HG03196 (cell line): ENCODE measurements around the gene ZNF791.
"Not testable (repeated sequence)": the region's sequence is repeated elsewhere in the genome, so short reads cannot be mapped to it uniquely, and the experiment has no call there.

Experiments used
- ATAC-seq: cut with Tn5 transposase; IDR thresholded peaks from one replicate; pipeline ENCODE4 v1.9.1; 2021; ENCODE audit not compliant: unreplicated experiment

Gene ZNF791

DNA sequence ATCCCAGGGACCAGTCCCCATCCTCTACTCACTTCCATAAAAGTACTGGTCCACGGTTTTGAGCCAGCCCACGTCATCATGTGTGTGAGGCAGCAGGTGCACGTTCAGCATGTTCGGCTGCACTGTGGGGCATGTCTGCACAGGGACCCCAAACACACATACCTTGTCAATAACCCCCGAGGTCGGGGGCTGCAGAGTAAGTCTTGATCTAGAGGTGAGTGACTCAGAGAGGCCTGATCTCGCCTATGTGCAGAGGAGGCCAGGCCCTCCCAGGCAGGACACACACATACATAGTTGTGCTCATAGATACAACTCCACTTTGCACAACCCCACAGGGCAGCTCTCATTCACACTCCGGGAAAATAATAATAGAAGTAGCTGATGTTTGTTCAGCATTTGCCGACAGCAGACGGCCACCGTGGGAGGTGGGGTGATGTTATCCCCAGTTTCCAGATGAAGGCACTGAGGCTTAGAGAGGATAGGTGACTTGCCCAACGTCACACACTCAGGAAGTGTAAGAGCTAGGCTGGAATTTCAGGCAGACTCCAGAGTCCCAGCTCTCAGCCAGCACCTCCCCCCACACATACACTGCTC lies 55.0 kb downstream of the ZNF791 start:
- no peak for ATAC-seq

- peak; percentile 41 for ATAC-seq
These were observed 55.7 kb downstream of the ZNF791 start, which contains the start of the genes MAN2B1 and WDR83 for GRCh38 chr19:12666265-12667048. Gene MAN2B1 (minus strand): TSS chr19:12666742. CDS start chr19:12666701, 41 bp downstream. Gene WDR83 (plus strand): TSS chr19:12666807. CDS start chr19:12669791, 2,984 bp downstream.

DNA sequence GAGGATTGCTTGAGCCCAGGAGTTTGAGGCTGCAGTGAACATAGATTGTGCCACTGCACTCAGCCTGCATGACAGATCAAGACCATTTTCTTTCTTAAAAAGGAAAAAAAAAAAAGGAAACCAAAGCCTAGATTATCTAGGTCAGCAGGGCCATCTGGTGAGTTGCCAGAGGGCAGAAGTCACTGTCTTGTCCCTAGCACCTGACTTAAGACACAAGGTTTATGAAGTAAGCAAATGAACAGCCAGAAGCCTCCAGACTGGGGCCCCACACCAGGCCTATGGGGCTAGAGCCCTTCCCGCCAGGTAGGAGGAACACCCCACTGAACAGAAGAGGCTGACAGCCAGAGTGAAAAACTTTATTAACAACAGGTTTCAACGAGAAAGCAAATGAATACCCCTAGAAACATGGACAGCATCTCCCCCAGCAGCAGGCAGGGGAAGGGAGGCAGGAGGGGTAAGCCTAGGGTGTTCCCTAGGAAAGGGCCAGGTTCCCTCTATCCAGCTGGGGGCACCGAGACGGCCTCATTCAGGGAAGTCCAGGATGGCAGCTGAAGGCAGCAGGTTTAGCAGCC lies 57.1 kb downstream of the ZNF791 start:
- no peak for ATAC-seq

GRCh38 chr19:12668346-12668745 lies 57.6 kb downstream of the ZNF791 start:
- no peak for ATAC-seq

DNA sequence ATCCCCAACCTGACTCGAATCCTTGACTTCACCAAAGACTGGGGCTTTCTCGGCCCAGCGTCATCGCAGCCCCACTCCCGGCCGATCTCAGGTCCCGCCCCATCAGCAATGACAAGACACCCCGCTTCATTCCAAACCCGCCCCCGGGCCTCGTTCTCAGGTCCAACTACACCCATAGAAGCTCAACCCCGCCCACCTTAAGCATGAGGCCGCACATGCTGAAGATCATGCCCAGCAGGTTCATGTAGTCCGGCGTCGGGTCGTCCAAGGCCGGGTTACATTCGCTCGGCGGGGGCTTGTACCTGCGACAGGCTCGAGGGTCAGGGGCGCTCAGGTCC lies 58.2 kb downstream of the ZNF791 start:
- no peak for ATAC-seq

- ATAC-seq = no peak
These were observed 58.8 kb downstream of the ZNF791 start for GRCh38 chr19:12669270-12670158.

- ATAC-seq = no peak
These were observed 59.6 kb downstream of the ZNF791 start for GRCh38 chr19:12670159-12670928.

DNA sequence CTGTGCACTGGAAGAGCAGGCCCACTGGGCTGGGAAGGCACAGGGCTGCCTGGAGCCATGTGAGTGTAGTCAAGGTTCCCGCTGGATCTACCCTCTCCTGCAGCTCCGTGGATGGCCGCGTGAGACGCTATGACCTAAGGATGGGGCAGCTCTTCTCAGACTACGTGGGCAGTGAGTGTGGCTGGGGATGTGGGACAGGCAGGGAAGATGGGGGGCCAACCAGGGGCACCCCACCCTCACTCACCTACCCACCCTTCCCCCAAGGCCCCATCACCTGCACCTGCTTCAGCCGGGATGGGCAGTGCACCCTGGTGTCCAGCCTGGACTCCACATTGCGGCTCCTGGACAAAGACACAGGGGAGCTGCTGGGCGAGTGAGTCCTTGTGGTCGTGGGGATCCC lies 62.0 kb downstream of the ZNF791 start:
- ATAC-seq = no peak

GRCh38 chr19:12675399-12675798 lies 64.7 kb downstream of the ZNF791 start:
- ATAC-seq = no peak

- ATAC-seq = no peak
These were observed 65.2 kb downstream of the ZNF791 start for GRCh38 chr19:12675940-12676339.

DNA sequence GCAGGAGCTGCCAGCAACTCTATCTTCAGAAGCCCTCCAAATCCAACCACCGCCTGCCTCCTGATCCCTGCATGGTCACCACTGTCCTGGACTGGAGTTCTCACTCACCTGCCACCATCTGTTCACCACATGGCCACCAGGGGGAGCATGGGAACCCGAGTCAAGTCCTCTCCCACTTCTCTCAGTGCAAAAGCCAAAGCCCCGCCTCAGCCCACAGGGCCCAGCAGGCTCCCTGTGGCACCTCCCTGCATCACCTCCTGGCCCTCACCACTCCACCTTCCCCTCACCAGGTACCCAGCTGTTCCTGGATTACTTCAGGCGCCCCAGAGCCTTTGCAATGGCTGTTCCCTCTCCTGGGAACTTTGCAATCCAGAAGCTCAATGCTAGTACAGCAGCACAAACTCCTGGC lies 65.7 kb downstream of the ZNF791 start:
- no peak for ATAC-seq

DNA sequence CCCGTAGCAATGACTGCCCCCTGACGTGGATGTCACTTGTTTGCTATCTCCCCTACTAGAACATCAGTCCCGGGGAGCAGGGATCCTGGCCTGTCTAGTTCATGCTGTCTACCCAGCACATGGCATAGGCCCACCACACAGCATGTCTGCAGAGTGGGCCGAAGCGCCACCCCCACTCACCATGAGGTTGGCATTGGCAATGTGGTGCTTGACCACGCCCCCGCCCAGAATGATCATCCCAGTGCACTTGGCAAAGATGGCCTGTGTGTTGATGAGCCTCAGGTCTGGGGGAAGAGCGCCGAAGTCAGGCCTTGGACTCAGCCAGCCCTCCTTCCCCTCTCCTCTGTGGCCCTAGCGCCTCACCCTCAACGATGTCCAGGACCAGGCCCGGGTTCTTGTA lies 66.2 kb downstream of the ZNF791 start:
- no peak for ATAC-seq

DNA sequence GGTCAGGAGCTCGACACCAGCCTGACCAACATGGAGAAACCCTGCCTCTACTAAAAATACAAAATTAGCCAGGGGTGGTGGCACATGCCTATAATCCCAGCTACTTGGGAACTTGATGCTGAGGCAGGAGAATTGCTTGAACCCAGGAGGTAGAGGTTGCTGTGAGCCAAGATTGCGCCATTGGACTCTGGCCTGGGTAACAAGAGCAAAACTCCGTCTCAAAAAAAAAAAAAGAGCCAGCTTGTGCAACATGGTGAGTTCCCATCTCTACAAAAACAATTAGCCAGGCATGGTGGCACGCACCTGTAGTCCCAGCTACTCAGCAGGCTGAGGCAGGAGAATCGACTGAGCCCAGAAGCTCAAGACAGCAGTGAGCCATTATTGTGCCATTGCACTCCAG lies 67.3 kb downstream of the ZNF791 start:
- ATAC-seq = not testable (repeated sequence)

DNA sequence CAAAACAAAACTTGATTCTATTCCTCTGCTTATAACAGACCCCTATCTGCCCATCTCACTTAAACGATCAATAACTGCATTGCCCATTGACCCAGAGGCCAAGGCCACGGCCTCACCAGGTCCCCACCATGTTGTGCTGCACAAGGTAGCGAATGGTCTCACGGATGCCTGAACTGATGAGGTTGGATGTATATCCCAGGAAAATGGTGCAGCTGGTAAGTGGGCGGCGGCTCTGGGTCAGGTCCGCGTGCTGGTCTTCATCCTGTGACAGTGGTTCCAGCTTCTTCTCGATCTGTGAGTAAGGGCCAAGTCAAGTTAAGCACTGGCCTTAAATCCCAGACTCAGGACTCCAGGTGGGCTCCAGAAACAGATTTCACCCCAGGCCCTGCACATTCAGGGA lies 69.3 kb downstream of the ZNF791 start:
- no peak for ATAC-seq

- peak; percentile 72 for ATAC-seq
These were observed 70.6 kb downstream of the ZNF791 start, which contains the start of gene DHPS for GRCh38 chr19:12681074-12681987. Gene DHPS (minus strand): TSS chr19:12681880. CDS start chr19:12681766, 114 bp downstream.
